Transverse colon (tissue), 4 donors: ENCODE results near the gene LARP4B. TPM values are rescaled to one million over a fixed set of nuclear protein-coding genes. Genes with fewer than 3 reads are reported as not detected.

ENCODE experiments used
- DNase-seq: peaks from one replicate; pipeline ENCODE4 v3.0.0-alpha.2; 2019
- H3K27ac ChIP-seq, 4 donors: fragments of 200-600 bp; sonication (generic); 2 replicates each; pipeline ENCODE4 v1.5.1; 2016 to 2018; ENCODE audit warnings: inconsistent platforms in 4 of 4
- H3K27me3 ChIP-seq: fragments of 200-600 bp; sonication (generic); 2 replicates; pipeline ENCODE4 v1.5.1; 2017; ENCODE audit warnings: inconsistent platforms
- H3K36me3 ChIP-seq, 4 donors: fragments of 200-600 bp; sonication (generic); 2 replicates each; pipeline ENCODE4 v1.5.1; 2017 to 2019; ENCODE audit warnings: inconsistent platforms in 4 of 4
- H3K4me1 ChIP-seq, 4 donors: fragments of 200-600 bp; sonication (generic); 2 replicates each; pipeline ENCODE4 v1.5.1; 2017 to 2020; ENCODE audit warnings: inconsistent platforms in 4 of 4
- H3K4me3 ChIP-seq, 4 donors: fragments of 200-600 bp; sonication (generic); 1 replicate in 1 of 4; 2 replicates in 3 of 4; pipeline versions ENCODE4 v1.5.1 to v1.6.1; 2017 to 2019; ENCODE audit warnings: inconsistent platforms in 4 of 4
- H3K9me3 ChIP-seq, 2 donors: fragments of 200-600 bp; sonication (generic); 2 replicates each; pipeline ENCODE4 v1.5.1; 2017 to 2019; ENCODE audit warnings: inconsistent platforms in 2 of 2
- CTCF ChIP-seq, 5 experiments: fragments of 200-600 bp in 3 of 5; fragments of 450-650 bp in 2 of 5; sonication (generic) in 3 of 5; IDR thresholded peaks; 1 replicate in 2 of 5; 2 replicates in 3 of 5; pipeline ENCODE4 v1.5.1; 2016 to 2017; ENCODE audit warnings: antibody characterized with exemption in 5 of 5, inconsistent platforms in 3 of 5, mild to moderate bottlenecking in 2 of 5, moderate library complexity in 1 of 5
- EP300 ChIP-seq: sonication (generic); formaldehyde crosslinking; IDR thresholded peaks from one replicate; pipeline ENCODE4 v1.6.1; 2017; ENCODE audit warnings: antibody characterized with exemption, low read depth
- POLR2A ChIP-seq: fragments of 450-650 bp; IDR thresholded peaks from one replicate; pipeline ENCODE4 v1.6.1; 2016; ENCODE audit warnings: antibody characterized with exemption, mild to moderate bottlenecking, moderate library complexity
- POLR2AphosphoS5 ChIP-seq, 3 donors: sonication (generic); formaldehyde crosslinking; IDR thresholded peaks; one replicate each; pipeline ENCODE4 v1.6.1; 2016; ENCODE audit warnings: antibody characterized with exemption in 3 of 3
- WGBS, 2 donors: methylation state at CpG; one replicate each; pipeline ENCODE4 v1.1.5; 2018; ENCODE audit warnings: low coverage in 1 of 2; 5-methylcytosine and 5-hydroxymethylcytosine counted together
- in situ Hi-C, 4 donors: fragments of 200-750 bp; cut with MboI; loops; one replicate each; pipeline versions ENCODE4 v1.15.0 to v1.15.1; 2017; ENCODE audit warnings: low sequenced_read_pairs in 3 of 4, low pct_ligation_motif_present in 1 of 4, low pct_unique_long_range_greater_than_20kb in 1 of 4
- intact Hi-C: fragments of 100-400 bp; cut with DNase I; formaldehyde crosslinking; loops from one replicate; pipeline ENCODE4 v1.15.1; 2023; ENCODE audit warnings: low total_unique reads
- total RNA-seq, 4 donors: library from RNA; depleted of rRNA; stranded (reverse); fragments of >200 nt; gene quantifications; one replicate each; pipeline ENCODE4 v1.1.0, GENCODE V29; 2016

LARP4B gene
- total RNA-seq, result 100 to 1,000 TPM in 1 of 4 donors, 10 to 100 TPM in 3; 89.2 to 148 (median 96.4) TPM

DNA sequence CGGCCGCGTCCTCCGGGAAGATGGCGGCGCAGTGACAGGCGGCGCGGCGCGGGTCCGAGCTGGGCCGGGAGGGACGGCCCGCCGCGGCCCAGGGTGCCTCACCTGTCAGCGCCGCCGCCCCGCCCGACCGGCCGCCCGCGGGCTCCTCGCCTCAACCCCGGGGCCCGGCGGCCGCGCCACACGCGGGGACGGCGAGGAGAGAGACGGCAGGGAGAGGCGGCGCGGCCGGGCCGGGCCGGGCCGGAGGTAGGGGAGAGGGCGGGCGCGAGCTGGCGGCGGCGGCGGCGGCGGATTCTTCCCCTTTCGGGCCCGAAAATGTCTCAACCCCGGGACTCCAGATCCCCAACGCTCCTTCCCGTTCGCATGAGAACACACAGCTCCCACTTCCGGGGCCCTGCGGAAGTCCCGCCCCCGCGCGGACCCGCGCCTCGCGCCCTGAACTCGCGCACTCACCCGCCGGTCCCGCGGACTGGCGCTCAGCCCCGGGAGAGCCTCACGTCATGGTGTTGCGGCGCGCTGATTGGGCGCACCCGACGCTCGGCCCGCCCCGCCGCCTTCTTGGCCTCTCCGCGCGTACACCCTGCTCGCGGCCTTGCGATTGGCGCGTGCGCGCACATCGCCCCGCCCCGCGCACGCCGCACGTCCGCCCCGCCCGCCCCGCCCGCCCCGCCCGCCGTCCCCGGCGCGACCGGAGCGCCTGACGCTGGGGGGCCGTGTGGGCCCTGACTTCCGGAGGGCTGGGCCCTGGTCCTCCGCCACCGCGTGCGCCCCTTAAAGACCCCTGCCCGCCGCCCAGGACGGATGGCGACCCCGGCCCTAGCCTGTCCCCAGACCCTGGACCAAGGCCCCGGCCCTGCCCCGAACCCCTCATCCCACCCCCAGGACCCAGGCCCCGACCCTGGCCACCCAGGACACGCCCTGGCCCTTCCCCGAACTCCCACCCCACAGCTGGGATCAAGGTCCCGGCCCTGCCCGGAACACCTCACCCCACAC is at the start of gene LARP4B:
TSS of gene LARP4B (minus strand) at position 380 of the 993 bp plus-strand sequence. CDS start 45,984 bp downstream, outside the sequence.
- peaks cover 17 to 45% (median 34%) of the 10 kb centered on the region in 4 donors for H3K4me1 ChIP-seq
- in situ Hi-C loops, result no loop called here
- intact Hi-C loops, result no loop called here
- no peaks in the 10 kb centered on the region for H3K36me3 ChIP-seq
- H3K27ac ChIP-seq, result peak within 1 kb of the TSS; percentile 96 to 99 (median 98)
- no peaks in the 10 kb centered on the region for H3K9me3 ChIP-seq
- TF ChIP-seq EP300, result no peak
- no peak for TF ChIP-seq CTCF (IDR thresholded peaks at IDR 0.05)
- peak; percentile 69 to 93 (median 89) for TF ChIP-seq POLR2AphosphoS5 (IDR thresholded peaks at IDR 0.05)
- peak; percentile 80 for TF ChIP-seq POLR2A
- peak within 1 kb of the TSS; percentile 89 to 98 (median 93) for H3K4me3 ChIP-seq
- H3K27me3 ChIP-seq, result no peaks in the 10 kb centered on the region
- peak; percentile 97 for DNase-seq
- WGBS, 2 donors, result 1% methylated on average over 54 of the region's 137 CpGs; no CpG with 5 or more reads in 1 of the 2 donors

GRCh38 chr10:980468-981093 is 49.1 kb upstream of the LARP4B start:
- intact Hi-C loops (no loop called here), in situ Hi-C loops (loop anchor here in 2 of 4 donors (10.0 to 25.0 kb wide), 2 partner anchors 64 to 143 kb away; partner anchors contain the start of gene IDI1 (in 1 of the 2))
- Histone ChIP-seq H3K27ac (no peak overlapping the region), H3K4me1 (no peaks in the 10 kb centered on the region), H3K4me3 (no peak overlapping the region), H3K36me3 (no peaks in the 10 kb centered on the region), H3K9me3 (peaks cover 19 to 25% of the 10 kb centered on the region in 2 donors), H3K27me3 (no peaks in the 10 kb centered on the region)
- 96% methylated on average over 5 of the region's 5 CpGs; no CpG with 5 or more reads in 1 of the 2 donors for WGBS, 2 donors
- DNase-seq, result no peak
- TF ChIP-seq POLR2AphosphoS5 (IDR thresholded peaks at IDR 0.05) (no peak), EP300 (no peak), POLR2A (no peak), CTCF (IDR thresholded peaks at IDR 0.05) (no peak)

- no peaks in the 10 kb centered on the region for H3K36me3 ChIP-seq
- no peak overlapping the region for H3K27ac ChIP-seq
- DNase-seq, result no peak
- H3K9me3 ChIP-seq, result peaks cover 19 to 25% of the 10 kb centered on the region in 2 donors
- H3K4me1 ChIP-seq, result no peaks in the 10 kb centered on the region
- no peak overlapping the region for H3K4me3 ChIP-seq
- intact Hi-C loops, result no loop called here
- in situ Hi-C loops, result loop anchor here in 1 of 4 donors (25.0 kb wide), 1 partner anchor 142 kb away; no protein-coding TSS in a partner anchor
- WGBS, 2 donors, result 79 to 94% methylated on average over 2 of the region's 2 CpGs
- H3K27me3 ChIP-seq, result no peaks in the 10 kb centered on the region
- TF ChIP-seq EP300 (no peak), POLR2AphosphoS5 (IDR thresholded peaks at IDR 0.05) (no peak), POLR2A (no peak), CTCF (IDR thresholded peaks at IDR 0.05) (no peak)
Observed at GRCh38 chr10:978826-979421, 47.4 kb upstream of the LARP4B start.
